Mesothelial cell of epicardium (in vitro differentiated cells): ENCODE data around the gene KREMEN2. TPM values are rescaled to one million over a fixed set of nuclear protein-coding genes. Genes with fewer than 3 reads are reported as not detected.

Source experiments
- DNase-seq, 2 experiments: peaks; one replicate each; pipeline ENCODE4 v3.0.0; 2021; ENCODE audit warnings: low spot score in 2 of 2; ENCODE audit not compliant: unreplicated experiment in 2 of 2
- H3K27ac Mint-ChIP-seq: 2 replicates; pipeline ENCODE4 v1.8.0; 2021; ENCODE audit warnings: mixed read lengths
- H3K27me3 Mint-ChIP-seq: 2 replicates; pipeline ENCODE4 v1.8.0; 2021; ENCODE audit warnings: low read depth, mixed read lengths
- H3K36me3 Mint-ChIP-seq: 2 replicates; pipeline ENCODE4 v1.8.0; 2021; ENCODE audit warnings: mixed read lengths
- H3K4me1 Mint-ChIP-seq: 2 replicates; pipeline ENCODE4 v1.8.0; 2021; ENCODE audit warnings: mixed read lengths
- H3K4me3 Mint-ChIP-seq: 2 replicates; pipeline ENCODE4 v1.8.0; 2021; ENCODE audit warnings: mild to moderate bottlenecking, moderate library complexity, mixed read lengths
- H3K9me3 Mint-ChIP-seq: 2 replicates; pipeline ENCODE4 v1.8.0; 2021; ENCODE audit warnings: mixed read lengths
- total RNA-seq: library from RNA; stranded (reverse); gene quantifications from 3 replicates; pipeline ENCODE4 v1.2.1, GENCODE V29; 2021
- TF ChIP-seq, protein P1 (sequence below): fragments of 200-600 bp; sonication (generic); IDR thresholded peaks from one replicate; pipeline ENCODE4 v1.5.0; 2021; ENCODE audit warnings: antibody characterized with exemption; ENCODE audit not compliant: unreplicated experiment

KREMEN2 gene
- total RNA-seq, 1 donor from 2014 or later, result 29.1 TPM

DNA sequence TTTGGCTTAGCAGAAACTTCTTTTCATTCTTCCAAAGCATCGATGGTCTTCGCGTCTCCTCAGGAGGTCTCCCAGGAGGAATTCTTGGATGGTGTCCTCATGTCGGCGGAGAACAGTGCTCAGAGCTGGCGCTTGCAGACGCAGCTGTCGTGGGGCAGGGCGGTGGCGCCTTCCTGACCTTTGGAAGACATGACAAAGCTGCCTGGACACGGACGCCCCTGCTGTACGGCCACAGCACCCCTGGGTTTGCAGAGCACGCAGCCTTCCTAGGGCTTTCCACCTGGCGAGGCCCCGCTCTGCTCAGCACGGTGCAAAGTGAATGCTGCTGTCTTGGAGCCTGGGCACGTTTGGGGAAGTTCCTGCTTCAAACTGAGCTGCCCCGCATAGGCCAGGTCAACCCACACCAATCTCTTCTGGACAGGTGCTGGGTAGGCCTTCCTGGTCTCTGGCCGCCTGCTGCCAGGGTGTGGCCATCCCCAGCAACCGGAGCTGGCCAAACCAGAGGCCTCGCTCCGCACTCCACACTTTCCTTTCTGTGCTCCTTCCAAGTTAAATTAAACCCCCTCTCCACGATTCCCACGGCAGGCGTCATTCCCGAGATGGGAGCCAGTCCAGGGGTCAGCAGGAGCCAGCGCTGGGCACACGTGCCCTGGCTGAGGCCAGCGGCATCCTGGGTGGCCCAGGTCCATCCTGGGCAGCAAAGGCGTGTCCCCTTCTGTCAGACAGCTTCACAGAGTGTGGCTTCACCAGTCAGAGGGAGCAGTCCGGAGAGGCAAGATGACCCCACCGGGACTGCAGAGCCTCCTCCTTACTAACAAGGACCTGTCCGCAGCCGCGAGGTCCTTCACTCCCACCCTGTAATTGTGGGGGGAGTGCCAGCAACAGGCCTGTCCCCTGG is 15.0 kb upstream of the KREMEN2 start:
- H3K9me3 Mint-ChIP-seq, result no peaks in the 10 kb centered on the region
- no peak overlapping the region for H3K4me3 Mint-ChIP-seq
- TF ChIP-seq, protein P1, sequence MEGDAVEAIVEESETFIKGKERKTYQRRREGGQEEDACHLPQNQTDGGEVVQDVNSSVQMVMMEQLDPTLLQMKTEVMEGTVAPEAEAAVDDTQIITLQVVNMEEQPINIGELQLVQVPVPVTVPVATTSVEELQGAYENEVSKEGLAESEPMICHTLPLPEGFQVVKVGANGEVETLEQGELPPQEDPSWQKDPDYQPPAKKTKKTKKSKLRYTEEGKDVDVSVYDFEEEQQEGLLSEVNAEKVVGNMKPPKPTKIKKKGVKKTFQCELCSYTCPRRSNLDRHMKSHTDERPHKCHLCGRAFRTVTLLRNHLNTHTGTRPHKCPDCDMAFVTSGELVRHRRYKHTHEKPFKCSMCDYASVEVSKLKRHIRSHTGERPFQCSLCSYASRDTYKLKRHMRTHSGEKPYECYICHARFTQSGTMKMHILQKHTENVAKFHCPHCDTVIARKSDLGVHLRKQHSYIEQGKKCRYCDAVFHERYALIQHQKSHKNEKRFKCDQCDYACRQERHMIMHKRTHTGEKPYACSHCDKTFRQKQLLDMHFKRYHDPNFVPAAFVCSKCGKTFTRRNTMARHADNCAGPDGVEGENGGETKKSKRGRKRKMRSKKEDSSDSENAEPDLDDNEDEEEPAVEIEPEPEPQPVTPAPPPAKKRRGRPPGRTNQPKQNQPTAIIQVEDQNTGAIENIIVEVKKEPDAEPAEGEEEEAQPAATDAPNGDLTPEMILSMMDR, result no peak
- no peaks in the 10 kb centered on the region for H3K4me1 Mint-ChIP-seq
- no peak for DNase-seq
- H3K36me3 Mint-ChIP-seq, result peaks cover 11% of the 10 kb centered on the region
- H3K27me3 Mint-ChIP-seq, result no peaks in the 10 kb centered on the region
- H3K27ac Mint-ChIP-seq, result no peak overlapping the region

DNA sequence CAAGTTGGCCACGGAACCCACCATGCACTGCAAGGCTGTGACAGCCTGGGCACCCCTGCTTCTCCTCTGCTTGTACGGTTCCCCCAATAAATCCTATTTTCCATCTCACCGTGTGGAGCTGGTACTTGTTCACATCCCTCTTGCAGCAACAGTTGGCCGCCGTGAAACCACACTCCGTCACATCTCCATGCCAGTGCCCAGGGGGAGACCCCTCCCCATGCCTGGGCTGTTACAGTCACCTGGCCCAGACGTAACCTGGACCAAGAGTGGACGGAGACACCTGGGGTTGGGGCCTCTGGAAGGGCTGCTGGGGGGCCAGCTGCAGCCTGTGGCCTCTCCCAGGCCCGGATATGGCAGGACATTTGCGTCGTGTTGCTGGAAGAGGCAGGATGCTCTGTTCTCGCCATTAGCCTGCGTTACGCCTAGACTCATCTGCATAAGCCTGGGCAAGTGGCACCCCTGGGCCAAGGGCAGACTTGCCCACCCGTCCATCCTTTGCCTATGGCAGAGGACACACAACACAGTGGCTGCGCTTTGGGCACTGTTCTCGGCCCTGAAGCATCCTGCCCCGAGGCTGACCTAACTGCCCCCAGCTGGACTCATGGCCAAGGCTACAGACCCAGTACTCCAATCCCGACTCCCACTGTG is 14.2 kb upstream of the KREMEN2 start:
- Mint-ChIP-seq H3K27ac (no peak overlapping the region), H3K9me3 (no peaks in the 10 kb centered on the region), H3K4me1 (peaks cover 2% of the 10 kb centered on the region), H3K27me3 (no peaks in the 10 kb centered on the region), H3K4me3 (no peak overlapping the region), H3K36me3 (peaks cover 11% of the 10 kb centered on the region)
- TF ChIP-seq, protein P1, result no peak
- DNase-seq, result no peak

DNA sequence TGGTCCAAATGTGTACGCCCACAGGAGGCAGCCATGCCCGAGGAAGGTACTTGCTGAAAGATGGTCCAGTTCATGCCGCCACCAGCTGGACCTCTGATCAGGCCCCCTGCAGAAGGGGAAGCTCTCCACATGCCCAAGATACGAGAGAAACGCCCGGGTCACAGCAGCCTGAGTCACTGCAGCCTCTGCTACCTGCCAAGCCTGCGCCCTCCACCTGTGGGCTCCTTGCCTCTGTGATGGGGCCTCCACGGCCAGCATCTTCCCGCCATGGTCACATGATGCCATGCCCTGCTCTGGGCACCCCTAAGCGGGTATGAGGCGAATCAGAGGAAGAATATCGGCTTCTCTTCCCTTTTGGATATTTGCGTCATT is 13.7 kb upstream of the KREMEN2 start:
- H3K9me3 Mint-ChIP-seq, result no peaks in the 10 kb centered on the region
- H3K27me3 Mint-ChIP-seq, result no peaks in the 10 kb centered on the region
- no peak for DNase-seq
- H3K4me1 Mint-ChIP-seq, result peaks cover 2% of the 10 kb centered on the region
- no peak overlapping the region for H3K27ac Mint-ChIP-seq
- no peak overlapping the region for H3K4me3 Mint-ChIP-seq
- peaks cover 11% of the 10 kb centered on the region for H3K36me3 Mint-ChIP-seq
- TF ChIP-seq, protein P1, result no peak

DNA sequence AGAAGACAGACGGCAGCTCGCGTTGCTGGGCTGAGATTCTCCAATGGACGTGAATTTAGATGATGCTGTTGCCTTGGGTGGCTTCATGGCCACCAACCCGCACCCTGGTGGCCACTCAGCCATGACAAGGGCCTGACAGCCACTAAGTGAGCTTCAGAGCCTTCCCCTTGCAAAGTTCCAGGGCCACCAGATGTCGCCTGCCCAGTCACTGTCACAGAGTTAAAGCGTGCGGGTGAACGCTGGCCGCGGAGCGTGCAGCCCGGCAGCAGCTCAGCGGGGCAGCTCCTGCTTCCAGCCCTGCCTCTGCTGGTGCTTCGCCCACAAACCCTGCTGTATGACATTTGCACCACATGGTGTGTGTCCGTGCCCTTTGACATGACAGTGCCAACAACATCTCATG is 13.3 kb upstream of the KREMEN2 start:
- no peak for DNase-seq
- Mint-ChIP-seq H3K4me3 (no peak overlapping the region), H3K27ac (no peak overlapping the region), H3K27me3 (no peaks in the 10 kb centered on the region), H3K4me1 (peaks cover 2% of the 10 kb centered on the region), H3K36me3 (peaks cover 11% of the 10 kb centered on the region), H3K9me3 (no peaks in the 10 kb centered on the region)
- TF ChIP-seq, protein P1, result no peak

DNA sequence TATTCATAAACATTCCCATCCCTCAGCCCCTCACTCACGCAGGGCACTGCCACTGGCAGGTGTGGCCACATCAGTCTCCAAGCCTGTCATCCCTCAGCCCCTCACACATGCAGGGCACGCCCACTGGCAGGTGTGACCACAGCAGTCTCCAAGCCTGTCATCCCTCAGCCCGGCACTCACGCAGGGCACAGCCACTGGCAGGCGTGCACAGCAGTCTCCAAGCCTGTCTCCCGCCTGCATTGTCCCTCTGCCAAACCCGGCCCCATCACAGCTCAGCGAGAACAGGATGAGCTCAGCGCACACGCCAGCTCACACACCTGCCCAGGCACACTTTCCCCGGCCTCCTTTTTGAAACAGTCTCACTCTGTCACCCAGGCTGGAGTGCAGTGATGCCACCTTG is 11.4 kb upstream of the KREMEN2 start:
- no peak for DNase-seq
- TF ChIP-seq, protein P1, result no peak
- Mint-ChIP-seq H3K27me3 (no peaks in the 10 kb centered on the region), H3K4me1 (peaks cover 10% of the 10 kb centered on the region), H3K36me3 (peaks cover 2% of the 10 kb centered on the region), H3K27ac (no peak overlapping the region), H3K9me3 (no peaks in the 10 kb centered on the region), H3K4me3 (no peak overlapping the region)
